ENCODE results near the gene ANKS1A. TPM values are rescaled to one million over a fixed set of nuclear protein-coding genes. Genes with fewer than 3 reads are reported as not detected.

ANKS1A gene
- polyA plus RNA-seq, 5 donors = 20.2 to 27.5 (median 25.0) TPM

Other genes with a start within 250 kb of the ANKS1A start
- 10 to 100 TPM; 41.4 to 49.2 (median 46.1) TPM for gene ILRUN, start 192.5 kb upstream of the ANKS1A start, polyA plus RNA-seq (ENCODE audit: insufficient read depth in 1 of 5, insufficient read length in 5 of 5, low replicate concordance in 1 of 5)
- 100 to 1,000 TPM; 110 to 153 (median 134) TPM for gene SNRPC, start 131.8 kb upstream of the ANKS1A start, polyA plus RNA-seq (ENCODE audit: insufficient read depth in 1 of 5, insufficient read length in 5 of 5, low replicate concordance in 1 of 5)
- gene BLTP3A, start 97.2 kb upstream of the ANKS1A start, polyA plus RNA-seq (ENCODE audit: insufficient read depth in 1 of 5, insufficient read length in 5 of 5, low replicate concordance in 1 of 5) = 10 to 100 TPM in 4 of 5 donors, 1 to 10 TPM in 1; 8.9 to 13.1 (median 12.7) TPM
- 10 to 100 TPM; 46.1 to 59.1 (median 50.0) TPM for gene TAF11, start 1.2 kb upstream of the ANKS1A start, polyA plus RNA-seq (ENCODE audit: insufficient read depth in 1 of 5, insufficient read length in 5 of 5, low replicate concordance in 1 of 5)